Embryonic facial prominence (tissue), 1 donor: ENCODE results near the gene CA9.

Experiments
- DNase-seq: peaks from one replicate; pipeline ENCODE4 v3.0.0-alpha.2; 2016; ENCODE audit errors: extremely low spot score

CA9 gene

DNA sequence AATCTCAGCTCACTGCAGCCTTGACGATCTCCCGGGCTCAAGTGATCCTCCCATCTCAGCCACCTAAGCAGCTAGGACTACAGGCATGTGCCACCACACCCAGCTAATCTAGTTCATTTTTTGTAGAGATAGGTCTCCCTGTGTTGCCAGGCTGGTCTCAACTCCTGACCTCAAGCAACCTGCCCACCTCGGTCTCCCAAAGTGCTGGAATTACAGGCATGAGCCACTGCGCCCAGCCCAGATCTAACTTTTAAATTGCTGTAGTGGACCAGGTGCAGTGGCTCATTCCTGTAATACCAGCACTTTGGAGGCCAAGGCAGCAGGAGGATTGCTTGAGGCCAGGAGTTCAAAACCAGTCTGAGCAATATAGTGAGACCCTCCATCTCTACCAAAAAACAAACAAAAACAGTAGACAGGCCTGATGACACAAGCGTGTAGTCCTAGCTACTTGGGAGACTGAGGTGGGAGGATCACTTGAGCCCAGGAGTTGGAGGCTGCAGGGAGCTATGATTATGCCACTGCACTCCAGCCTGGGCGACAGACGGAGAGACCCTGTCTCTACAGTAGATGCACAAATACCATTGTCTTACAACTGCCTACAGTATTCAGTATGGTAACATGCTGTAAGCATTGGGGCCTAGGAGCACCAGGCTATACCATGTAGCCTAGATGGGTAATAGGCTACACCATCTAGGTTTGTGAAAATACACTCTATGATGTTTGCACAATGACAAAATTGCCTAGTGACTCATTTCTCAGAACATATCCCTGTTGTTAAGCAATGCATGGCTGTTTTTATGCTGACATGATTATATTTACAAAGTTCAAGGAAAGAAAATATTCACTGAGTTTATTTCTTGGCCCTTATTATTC is 21.5 kb upstream of the CA9 start:
- DNase-seq = no peak

DNA sequence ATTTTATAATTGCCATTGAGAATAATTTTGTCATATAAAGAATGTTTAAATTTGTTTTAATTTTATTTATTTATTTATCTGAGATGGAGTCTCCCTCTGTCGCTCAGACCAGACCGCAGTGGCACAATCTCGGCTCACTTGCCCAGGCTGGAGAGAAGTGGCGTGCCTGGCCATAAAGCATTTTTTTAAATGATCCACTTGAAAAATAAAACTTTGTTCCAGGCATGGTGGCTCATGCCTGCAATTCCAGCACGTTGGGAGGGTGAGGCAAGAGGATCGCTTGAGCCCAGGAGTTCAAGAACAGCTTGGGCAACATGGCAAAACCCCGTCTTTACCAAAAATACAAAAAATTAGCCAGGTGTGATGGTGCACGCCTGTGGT is 20.9 kb upstream of the CA9 start:
- DNase-seq = no peak

DNA sequence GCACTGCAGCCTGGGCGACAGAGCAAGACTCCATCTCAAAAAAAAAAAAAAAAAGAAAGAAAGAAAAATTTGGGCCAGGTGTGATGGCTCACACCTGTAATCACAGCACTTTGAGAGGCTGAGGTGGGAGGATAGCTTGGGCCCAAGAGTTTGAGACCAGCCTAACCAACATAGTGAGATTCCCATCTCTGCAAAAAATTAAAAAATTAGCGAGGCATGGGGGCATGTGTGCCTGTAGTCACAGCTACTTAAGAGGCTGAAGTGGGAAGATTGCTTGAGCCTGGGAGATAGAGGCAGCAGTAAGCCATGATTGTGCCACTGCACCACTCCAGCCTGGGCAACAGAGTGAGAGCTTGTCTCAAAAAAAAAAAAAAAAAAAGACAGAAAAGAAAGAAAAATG is 20.1 kb upstream of the CA9 start:
- DNase-seq = no peak

DNA sequence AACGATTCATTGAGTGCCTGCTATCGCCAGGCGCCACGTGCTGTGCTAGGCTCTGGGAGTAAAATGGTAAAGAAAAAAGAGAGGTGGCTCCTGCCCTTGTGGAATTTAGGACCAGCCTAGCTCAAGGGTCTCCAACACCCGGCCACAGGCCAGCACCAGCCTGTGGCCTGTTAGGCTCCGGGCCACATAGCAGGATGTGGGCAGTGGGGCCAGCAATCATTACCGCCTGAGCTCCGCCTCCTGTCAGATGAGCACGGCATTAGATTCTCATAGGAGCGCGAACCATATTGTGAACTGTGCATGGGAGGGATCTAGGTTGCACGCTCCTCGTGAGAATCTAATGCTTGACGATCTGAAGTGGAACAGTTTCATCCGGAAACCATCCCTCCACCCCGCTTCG is 17.4 kb upstream of the CA9 start:
- DNase-seq = no peak

DNA sequence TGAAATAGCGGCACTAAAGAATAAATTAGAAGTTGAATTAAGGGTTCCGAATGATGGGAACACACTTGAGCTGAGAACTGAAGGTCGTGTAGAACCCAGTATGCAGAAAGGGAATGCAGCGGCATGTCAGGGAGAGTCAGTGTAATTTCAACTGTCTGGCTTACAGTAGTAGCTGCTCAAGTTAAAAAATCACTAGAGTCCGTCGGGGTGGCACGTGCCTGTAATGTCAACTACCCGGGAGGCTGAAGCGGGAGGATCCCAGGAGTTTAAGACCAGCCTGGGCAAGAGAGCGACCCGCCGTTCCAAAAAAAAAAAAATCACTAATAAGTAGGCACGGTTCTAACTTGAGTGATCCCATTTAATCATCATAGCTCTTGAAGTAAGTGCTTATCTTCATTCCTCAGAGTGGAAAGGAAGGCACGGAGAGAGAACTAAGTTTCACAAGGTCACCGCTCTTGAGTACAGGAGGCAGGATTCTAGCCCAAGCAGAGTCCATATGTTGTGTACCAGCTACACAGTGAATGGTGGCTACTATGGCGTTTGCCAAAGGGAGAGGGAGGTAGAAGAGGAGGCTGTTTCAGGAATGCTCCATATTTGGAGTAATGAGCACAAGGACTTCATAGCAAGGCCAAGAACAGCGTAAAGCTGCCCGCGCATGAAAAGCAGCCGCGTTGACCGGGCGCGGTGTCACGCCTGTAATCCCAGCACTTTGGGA is 16.7 kb upstream of the CA9 start:
- no peak for DNase-seq

DNA sequence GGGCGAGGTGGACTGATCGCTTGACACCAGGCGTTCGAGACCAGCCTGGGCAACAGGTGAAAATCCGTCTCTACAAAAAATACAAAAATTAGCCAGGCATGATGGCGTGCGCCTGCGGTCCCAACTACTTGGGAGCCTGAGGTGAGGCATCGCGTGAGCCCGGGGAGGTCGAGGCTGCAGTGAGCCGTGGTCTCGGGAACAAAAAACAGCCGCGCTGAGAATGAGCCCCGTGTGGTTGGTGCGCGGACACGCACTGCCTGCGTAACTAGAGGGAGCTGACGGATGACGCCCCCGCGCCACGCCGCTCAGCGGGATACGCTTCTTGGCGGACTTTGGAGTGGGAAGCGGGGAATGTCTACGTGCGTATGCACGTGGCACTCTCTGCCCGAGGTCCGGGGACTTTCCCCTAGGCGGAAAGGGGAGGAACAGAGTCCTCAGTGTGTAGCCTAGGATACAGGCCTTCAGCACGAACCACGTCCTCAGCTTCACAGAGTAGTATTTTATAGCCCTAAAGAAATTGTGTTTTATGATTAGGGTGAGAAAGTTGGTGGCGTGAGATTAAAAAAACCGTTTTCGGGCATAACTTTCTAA is 16.1 kb upstream of the CA9 start, which contains the start of gene RMRP:
Gene RMRP (minus strand): TSS at position 474 of the 591 bp plus-strand sequence.
- DNase-seq = peak; percentile 98

DNA sequence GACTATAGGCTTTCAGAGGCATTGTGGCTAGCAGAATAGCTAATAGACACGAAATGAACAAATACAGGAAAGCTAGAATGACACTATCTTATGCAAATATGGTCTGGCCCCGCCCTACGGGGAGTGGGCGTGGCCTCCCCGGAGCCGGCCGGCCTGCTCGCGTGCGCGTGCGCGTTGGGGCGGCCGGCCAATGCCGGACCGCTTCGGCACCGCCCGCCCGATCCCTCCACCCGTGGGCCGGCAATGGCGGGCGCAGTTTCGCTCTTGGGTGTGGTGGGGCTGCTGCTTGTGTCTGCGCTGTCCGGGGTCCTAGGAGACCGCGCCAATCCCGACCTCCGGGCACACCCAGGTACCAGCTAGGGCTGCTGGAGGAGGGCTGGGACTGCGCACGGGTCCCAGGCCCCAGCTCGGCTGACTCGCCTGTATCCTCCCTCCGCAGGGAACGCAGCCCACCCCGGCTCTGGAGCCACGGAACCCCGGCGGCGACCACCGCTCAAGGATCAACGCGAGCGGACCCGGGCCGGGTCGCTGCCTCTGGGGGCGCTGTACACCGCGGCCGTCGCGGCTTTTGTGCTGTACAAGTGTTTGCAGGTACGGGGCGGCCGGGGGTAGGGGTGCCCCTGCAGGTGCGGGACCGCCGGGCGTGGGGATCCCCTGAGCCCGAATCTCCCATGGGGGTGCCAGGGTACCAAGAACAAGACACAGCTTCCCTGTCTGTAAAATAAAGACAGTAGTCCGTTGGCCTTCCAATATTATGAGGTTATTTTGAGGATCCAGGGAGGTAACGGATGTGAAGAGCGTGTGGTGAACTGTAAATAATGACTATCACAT is 15.4 kb upstream of the CA9 start, which contains the start of gene CCDC107:
Gene CCDC107 (plus strand): TSS at position 156 of the 831 bp plus-strand sequence. CDS start 88 bp downstream, at position 244.
- DNase-seq = peak; percentile 80

DNA sequence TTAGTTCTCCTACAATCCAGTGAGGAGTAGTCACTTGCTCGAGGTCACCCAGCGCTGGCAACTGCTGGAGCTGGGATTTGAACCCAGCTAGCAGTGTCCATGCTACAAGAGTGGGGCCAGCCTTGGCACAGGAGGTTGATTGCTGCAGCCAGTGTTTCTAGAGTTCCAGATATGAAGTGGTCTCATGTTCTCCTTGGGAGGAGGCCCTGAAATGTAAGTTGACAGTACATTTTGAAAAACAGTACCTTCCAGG is 14.8 kb upstream of the CA9 start:
- DNase-seq = no peak

DNA sequence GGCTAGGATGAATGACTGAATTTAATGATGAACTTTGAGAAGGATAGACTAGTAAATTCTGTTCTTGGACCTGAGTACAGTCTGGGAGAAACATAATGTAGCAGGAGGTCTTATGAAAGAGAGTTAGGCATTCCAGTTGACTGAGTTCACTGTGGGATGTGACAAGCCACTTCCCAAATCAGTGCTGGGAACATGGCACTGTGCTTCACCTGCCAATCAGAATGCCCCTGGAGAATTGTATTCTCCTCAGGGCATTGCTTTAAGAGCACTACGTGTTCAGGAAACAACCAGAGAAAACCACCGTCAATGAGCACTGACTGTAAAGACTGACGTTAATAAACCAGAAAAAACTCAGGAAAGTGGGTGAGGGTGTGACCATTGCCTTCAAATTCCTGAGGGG is 14.4 kb upstream of the CA9 start:
- DNase-seq = no peak

DNA sequence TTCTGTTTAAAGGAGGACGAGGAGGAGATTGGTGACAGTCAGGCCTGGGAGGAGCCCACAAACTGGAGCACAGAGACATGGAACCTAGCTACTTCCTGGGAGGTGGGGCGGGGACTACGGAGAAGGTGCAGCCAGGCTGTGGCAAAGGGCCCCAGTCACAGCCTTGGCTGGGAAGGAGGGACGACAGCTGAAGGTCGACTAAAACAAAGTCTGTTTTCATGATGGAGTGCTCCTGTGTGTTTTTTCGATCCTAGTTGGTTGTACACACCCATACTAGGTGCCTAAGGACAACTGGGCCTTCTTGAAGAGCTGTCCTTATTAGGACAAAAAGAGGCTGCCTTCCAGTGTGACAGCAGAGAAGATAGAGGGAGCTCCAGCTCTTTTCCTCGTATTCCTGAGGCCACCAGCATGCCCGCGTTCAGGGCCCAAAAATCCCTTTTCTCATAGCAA is 12.7 kb upstream of the CA9 start:
- no peak for DNase-seq

DNA sequence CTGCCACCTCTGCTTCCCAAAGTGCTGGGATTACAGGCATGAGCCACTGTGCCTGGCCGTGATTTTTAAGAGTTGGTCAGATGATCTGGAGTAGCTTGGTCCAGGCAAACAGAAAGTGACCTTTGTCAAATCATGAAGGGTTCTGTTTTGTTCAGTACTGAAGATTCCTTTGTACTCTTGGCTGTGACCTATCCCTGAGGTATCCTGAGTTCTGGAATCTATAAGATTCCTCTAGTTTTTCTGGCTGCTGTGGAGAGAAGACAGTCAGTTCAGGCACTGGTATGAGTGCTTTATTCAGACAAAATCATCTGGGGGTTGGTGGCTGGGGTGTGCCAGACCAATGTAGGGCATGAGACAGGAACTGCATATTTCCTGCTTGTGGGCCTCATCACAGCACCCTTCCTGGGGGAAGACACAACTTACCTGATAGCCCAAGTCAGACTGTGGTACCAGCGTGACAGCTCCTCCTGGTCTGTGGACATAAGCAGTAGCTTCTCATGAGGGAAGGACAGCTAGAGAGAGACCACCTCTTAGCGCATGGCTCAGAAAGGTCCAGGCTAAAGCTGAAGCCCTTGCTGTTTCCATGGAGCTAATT is 11.9 kb upstream of the CA9 start:
- no peak for DNase-seq

DNA sequence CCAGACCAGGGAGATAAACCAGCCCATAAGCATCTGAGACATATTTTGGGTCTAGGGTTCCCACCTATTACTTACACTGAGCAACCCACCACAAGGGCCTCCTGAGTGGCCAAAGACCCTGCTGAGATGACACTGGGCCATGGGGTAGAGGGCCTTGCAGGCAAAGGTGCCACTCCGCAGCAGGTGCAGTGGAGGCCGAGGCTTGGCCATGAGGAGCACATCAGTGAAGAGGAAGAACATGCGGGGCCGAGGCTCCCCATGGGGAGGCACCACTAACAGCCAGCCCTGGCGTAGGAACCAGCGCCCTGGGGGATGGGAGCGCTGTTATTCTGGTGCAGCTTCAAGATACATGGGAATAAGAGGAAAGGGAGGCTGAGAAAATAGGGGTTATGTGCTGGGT is 11.3 kb upstream of the CA9 start:
- no peak for DNase-seq

DNA sequence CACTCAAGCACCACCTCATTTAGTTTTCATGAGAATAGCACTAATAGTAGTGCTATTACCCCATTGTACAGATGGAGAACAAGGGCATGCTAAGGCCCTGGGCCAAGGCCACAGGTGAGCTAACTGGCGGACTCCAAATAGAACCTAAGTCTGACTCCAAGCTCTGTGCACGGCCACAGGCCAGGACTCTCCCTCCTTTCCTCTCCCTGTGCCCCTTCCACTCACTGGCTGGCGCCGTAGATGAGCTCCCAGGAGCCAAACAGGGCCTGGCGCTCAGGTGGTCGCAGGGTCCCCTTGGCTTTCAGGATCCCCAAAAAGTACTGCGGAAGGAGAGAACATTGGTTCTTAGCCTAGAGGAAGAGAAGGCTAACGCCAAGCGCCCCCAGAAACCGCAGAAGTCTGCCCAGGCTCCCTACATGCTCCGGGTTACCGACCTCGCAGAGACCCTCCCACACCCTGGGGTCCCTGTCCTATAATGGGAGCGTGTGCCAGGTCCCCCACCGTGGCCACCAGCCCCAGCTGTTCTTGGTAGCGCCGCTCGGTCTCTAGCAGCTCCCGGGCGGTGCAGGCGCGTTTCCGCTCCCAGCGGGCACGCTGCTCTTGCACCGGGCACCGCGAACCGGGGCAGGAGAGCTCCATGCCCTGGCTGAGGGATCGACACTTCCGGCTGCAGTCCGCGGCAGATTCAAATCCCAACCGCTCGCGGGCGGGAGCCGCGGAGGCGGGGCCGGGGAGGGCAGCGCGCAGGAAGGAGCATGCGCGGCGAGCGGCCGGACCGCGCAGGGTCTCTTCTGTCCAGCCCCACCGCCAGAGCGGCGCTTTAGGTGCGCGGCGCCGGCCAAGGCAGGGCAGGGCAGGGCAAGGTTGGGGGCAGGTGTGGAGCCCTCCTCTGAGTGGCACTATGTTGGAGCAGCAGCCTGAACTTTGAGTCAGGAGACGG is 8.9 kb upstream of the CA9 start, which contains the start of gene ARHGEF39:
Gene ARHGEF39 (minus strand): TSS at position 665 of the 940 bp plus-strand sequence. CDS start 26 bp downstream, at position 639.
- peak; percentile 47 for DNase-seq

DNA sequence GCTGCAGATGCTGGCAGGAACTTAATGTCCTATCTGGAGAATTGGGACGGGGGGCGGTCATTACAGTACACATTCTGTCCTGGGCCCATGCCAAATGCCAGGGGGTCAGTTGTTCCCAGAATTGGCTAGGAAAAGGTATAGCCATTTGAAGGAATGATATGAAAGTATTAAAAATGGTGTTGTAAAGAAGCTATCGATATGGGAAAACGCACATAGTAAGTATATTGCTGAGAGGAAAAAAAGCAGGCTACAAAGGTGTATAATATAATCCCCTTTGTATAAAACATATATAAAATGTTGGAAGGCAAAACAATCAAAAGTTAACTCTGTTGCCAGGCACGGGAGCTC is 8.3 kb upstream of the CA9 start:
- DNase-seq = no peak

DNA sequence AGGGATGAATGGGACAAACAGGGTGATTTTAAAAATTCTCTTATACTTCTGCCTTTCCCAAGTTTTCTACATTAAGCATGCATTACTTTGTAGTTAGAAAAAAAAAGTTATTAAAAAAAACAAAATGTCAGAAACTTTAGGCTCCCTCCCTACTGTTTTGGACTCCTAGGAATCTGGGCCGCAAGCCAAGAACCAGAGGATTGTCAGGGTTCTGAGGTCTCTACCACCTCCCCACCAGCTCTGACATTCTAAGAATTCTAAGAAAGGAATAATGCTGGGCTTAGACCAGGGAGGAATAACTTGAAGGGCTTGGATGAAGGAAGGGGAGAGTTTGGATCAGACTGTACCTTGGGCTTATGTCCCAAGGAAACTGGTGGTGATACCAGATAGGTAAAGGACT is 7.7 kb upstream of the CA9 start:
- DNase-seq = no peak

DNA sequence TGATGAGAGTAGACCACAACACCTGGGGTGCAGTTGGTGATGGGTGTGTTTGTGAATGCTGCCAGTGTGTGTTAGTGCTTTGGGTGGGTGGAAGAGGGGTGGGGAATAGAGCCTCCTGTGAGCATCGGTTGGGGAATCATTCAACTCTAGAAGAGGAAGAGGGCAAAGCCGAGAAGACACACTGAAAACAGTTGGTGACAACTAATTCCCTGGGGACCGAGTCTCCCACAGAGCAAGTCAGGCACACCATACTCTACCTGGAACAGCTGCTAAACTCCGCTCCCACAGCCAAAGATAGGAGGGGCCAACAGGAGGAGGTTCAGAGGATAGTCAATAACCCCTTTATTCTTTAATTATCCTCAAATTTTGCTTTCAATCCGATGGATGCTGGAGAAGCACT is 7.2 kb upstream of the CA9 start:
- DNase-seq = no peak

DNA sequence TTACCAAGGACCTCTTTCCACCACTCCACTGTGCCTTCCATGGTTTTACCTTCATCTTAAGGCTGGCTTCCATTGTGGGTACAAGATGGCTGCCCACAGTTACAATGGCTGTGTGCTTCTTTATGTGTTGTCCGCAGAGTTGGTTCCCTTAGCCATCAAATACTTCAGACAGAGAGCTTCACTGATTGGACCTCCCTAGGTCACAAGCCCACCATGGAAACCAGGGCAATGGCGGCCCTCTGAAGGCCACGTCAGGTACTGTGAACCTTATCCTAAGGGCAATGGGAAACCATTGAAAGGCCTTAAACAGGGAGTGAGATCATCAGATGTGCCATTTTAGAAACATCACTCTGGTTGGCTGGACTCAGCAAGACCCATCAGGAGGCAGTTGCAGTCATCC is 5.8 kb upstream of the CA9 start:
- no peak for DNase-seq

DNA sequence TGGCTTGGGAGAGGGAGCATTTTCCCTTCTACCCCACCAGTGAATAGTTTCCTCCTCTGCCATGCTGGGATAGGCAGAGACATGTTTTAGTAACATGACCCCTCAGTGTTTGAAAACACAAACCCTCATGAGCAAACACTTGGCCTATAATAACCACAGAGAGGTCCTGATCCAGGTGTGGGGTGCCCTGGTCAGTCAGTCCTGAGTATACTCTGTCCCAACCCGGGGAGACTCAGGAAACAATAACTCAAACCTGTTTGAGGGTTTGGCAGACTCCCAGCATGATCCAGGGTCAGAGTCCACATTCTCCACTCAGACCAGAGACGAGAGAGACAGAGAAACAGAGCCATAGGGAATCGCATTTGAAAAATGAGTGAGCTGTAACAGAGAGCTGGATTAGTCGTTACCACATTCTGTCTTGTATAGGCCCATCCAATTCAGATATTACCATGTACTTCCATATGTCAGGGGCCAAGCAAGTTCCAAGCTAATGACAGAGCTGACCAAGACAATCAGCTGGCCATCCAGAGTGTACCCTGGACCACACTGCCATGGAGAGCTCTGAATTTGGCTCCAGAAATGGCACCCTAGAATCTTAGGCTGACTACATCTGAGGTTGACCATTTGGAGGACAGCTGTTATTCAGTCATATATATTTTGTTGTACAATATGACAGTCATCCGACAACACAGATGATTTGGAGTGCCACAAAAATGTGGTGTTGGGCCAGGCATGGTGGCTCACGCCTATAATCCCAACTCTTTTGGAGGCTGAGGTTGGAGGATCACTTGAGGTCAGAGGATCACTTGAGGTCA is 4.2 kb upstream of the CA9 start:
- DNase-seq = no peak

DNA sequence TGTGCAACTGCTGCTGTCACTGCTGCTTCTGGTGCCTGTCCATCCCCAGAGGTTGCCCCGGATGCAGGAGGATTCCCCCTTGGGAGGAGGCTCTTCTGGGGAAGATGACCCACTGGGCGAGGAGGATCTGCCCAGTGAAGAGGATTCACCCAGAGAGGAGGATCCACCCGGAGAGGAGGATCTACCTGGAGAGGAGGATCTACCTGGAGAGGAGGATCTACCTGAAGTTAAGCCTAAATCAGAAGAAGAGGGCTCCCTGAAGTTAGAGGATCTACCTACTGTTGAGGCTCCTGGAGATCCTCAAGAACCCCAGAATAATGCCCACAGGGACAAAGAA is 265 bp downstream of the CA9 start:
- DNase-seq = no peak

DNA sequence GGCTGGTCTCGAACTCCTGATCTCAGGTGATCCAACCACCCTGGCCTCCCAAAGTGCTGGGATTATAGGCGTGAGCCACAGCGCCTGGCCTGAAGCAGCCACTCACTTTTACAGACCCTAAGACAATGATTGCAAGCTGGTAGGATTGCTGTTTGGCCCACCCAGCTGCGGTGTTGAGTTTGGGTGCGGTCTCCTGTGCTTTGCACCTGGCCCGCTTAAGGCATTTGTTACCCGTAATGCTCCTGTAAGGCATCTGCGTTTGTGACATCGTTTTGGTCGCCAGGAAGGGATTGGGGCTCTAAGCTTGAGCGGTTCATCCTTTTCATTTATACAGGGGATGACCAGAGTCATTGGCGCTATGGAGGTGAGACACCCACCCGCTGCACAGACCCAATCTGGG is 1.5 kb downstream of the CA9 start:
- DNase-seq = no peak
